Measurements from ENCODE around the gene BSN.

The BSN gene

DNA sequence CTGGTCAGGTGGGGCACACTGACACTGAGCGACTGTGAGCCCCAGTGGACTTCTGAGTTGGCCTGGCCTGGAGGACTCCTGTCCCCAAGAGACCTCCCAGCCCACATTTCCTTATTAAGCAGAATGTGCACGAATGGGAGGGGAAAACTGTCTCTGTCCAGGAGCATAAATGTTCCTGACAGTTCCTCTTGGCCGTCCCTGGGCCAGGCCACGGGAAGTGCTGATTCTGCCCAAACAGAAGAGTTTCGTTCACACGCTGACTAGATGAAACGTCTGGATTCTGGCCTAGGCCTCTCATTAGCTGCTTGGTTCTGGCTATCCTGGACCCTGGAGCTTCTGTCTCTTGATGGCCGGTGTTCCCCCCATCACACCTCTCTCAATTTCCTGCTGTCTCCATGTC lies 90.4 kb downstream of the BSN start:
- TF ChIP-seq CTCF (IDR thresholded peaks at IDR 0.05; ENCODE audit: poor library complexity, severe bottlenecking), result no peak
- DNase-seq (ENCODE audit: low spot score) (no peak), ATAC-seq (ENCODE audit: low read depth) (no peak)
- Histone ChIP-seq H3K27me3 (ENCODE audit: insufficient read depth, poor library complexity, severe bottlenecking) (no peaks in the 10 kb centered on the region), H3K36me3 (ENCODE audit: low read depth) (no peaks in the 10 kb centered on the region), H3K4me1 (ENCODE audit: insufficient read depth, poor library complexity, severe bottlenecking) (no peaks in the 10 kb centered on the region), H3K4me3 (ENCODE audit: severe bottlenecking) (no peak overlapping the region), H3K27ac (ENCODE audit: poor library complexity, severe bottlenecking) (no peak overlapping the region), H3K9me3 (ENCODE audit: severe bottlenecking) (no peaks in the 10 kb centered on the region)

DNA sequence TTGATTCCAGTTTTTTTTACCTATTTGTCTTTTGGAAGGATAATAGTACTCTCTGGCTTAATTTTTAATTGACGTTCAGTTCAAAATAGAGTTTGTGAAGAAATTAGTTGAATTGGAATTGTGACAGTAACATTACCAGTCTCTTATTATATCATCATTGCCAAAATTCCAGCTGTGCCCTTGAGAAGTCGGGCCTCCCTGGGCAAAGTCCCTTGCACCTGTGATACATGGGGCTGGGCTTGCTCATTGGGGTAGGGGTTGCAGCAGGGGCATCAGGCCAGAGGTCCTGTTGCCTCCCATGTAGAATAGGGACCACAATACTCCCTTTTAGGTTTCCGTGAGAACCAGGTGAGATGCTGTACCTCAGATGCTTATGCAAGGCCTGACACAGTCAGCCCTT lies 92.0 kb downstream of the BSN start:
- Histone ChIP-seq H3K4me1 (ENCODE audit: insufficient read depth, poor library complexity, severe bottlenecking) (no peaks in the 10 kb centered on the region), H3K27ac (ENCODE audit: poor library complexity, severe bottlenecking) (no peak overlapping the region), H3K9me3 (ENCODE audit: severe bottlenecking) (no peaks in the 10 kb centered on the region), H3K27me3 (ENCODE audit: insufficient read depth, poor library complexity, severe bottlenecking) (no peaks in the 10 kb centered on the region), H3K36me3 (ENCODE audit: low read depth) (no peaks in the 10 kb centered on the region), H3K4me3 (ENCODE audit: severe bottlenecking) (no peak overlapping the region)
- DNase-seq (ENCODE audit: low spot score) (no peak), ATAC-seq (ENCODE audit: low read depth) (no peak)
- no peak for TF ChIP-seq CTCF (IDR thresholded peaks at IDR 0.05; ENCODE audit: poor library complexity, severe bottlenecking)

DNA sequence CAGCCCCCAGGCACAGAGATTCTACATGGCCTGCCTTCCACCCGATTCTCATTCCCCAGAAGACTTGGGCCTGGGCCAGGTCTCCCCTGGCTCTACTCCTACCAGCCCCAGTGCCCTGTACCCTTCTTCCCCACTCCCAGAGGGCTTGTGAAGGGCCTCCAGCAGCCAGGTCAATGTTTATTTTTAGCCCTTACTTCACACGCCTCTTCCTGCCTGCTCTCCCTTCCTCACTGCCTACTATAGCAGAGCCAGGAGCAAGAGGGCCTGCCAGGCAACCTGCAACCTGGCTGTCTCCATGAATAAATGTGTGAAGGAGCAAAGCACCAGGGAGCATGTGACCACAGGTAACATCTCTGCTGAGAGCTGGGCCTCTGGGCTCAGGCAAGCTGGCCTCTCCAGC lies 93.5 kb downstream of the BSN start:
- Histone ChIP-seq H3K4me3 (ENCODE audit: severe bottlenecking) (no peak overlapping the region), H3K4me1 (ENCODE audit: insufficient read depth, poor library complexity, severe bottlenecking) (no peaks in the 10 kb centered on the region), H3K9me3 (ENCODE audit: severe bottlenecking) (no peaks in the 10 kb centered on the region), H3K27me3 (ENCODE audit: insufficient read depth, poor library complexity, severe bottlenecking) (no peaks in the 10 kb centered on the region), H3K36me3 (ENCODE audit: low read depth) (no peaks in the 10 kb centered on the region), H3K27ac (ENCODE audit: poor library complexity, severe bottlenecking) (no peak overlapping the region)
- DNase-seq (ENCODE audit: low spot score) (no peak), ATAC-seq (ENCODE audit: low read depth) (no peak)
- TF ChIP-seq CTCF (IDR thresholded peaks at IDR 0.05; ENCODE audit: poor library complexity, severe bottlenecking), result no peak

- H3K27ac ChIP-seq (ENCODE audit: poor library complexity, severe bottlenecking), result no peak overlapping the region
- TF ChIP-seq CTCF (IDR thresholded peaks at IDR 0.05; ENCODE audit: poor library complexity, severe bottlenecking), result no peak
- no peaks in the 10 kb centered on the region for H3K9me3 ChIP-seq (ENCODE audit: severe bottlenecking)
- no peak for ATAC-seq (ENCODE audit: low read depth)
- H3K4me3 ChIP-seq (ENCODE audit: severe bottlenecking), result no peak overlapping the region
- H3K4me1 ChIP-seq (ENCODE audit: insufficient read depth, poor library complexity, severe bottlenecking), result no peaks in the 10 kb centered on the region
- H3K36me3 ChIP-seq (ENCODE audit: low read depth), result no peaks in the 10 kb centered on the region
- DNase-seq (ENCODE audit: low spot score), result no peak
- H3K27me3 ChIP-seq (ENCODE audit: insufficient read depth, poor library complexity, severe bottlenecking), result no peaks in the 10 kb centered on the region
Measured at GRCh38 chr3:49648354-49649019, 94.2 kb downstream of the BSN start.

GRCh38 chr3:49649576-49649975 lies 95.3 kb downstream of the BSN start:
- Histone ChIP-seq H3K36me3 (ENCODE audit: low read depth) (no peaks in the 10 kb centered on the region), H3K27ac (ENCODE audit: poor library complexity, severe bottlenecking) (no peak overlapping the region), H3K4me1 (ENCODE audit: insufficient read depth, poor library complexity, severe bottlenecking) (no peaks in the 10 kb centered on the region), H3K9me3 (ENCODE audit: severe bottlenecking) (no peaks in the 10 kb centered on the region), H3K27me3 (ENCODE audit: insufficient read depth, poor library complexity, severe bottlenecking) (no peaks in the 10 kb centered on the region), H3K4me3 (ENCODE audit: severe bottlenecking) (no peak overlapping the region)
- no peak for DNase-seq (ENCODE audit: low spot score)
- no peak for TF ChIP-seq CTCF (IDR thresholded peaks at IDR 0.05; ENCODE audit: poor library complexity, severe bottlenecking)
- ATAC-seq (ENCODE audit: low read depth), result peak; percentile 65; the same call in 2 of the 3 replicates
